Measurements from ENCODE around the gene TNFRSF6B.
"Not testable (repeated sequence)": the region's sequence is repeated elsewhere in the genome, so short reads cannot be mapped to it uniquely, and the experiment has no call there.

The TNFRSF6B gene

DNA sequence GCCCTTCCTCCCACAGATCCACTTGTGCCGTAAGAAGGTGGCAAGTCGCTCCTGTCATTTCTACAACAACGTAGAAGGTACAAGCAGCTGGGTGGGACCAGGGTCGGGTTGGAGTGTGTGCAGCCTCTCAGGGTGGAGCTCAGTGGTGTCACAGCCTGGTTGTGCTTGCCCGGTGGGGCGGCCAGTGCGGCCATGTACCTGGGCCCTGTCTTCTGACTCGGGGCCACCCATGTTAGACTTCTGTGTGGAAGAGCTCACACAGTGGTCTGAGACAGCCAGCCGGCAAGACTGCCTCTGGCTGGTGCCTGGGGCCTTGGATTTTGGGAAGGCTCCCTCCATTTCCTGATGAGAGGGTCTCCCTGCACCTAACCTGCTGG is 33.7 kb upstream of the TNFRSF6B start:
- no peak for DNase-seq

DNA sequence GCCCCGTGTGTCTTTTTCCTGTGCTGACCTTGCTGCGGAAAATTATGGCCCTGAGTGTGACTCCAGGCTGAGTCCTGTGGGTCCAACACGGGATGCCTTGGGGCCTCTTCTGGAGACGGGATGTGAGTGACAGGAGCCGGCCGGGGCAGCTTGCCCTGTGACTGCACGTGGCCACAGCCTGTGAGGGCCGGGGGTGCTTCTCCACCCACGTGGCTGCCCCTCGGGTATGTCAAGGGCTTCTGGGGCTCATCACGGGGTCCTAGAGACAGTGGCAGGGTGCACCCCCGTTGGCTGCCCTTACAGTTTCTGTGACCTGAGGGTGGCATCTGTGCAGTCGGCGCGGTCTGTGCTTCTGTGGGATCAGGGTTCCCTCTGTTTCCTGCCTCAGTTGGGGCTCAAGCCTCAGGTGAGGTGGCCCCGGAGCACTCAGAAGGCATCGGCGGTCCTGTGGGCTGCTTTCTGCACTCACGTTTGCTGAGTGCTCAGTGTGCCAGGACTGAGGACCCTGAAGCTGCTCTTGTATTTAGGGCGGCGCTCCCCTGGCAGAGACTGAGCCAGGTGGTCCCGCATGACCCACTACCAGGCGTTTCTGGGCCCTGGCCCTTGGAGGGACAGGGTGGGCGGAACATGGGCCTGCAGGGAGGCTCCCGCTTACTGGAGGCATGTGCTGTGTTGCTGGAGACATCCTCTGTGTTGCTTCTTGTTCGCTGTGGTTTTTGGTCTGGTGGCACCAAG is 33.0 kb upstream of the TNFRSF6B start:
- DNase-seq = no peak

DNA sequence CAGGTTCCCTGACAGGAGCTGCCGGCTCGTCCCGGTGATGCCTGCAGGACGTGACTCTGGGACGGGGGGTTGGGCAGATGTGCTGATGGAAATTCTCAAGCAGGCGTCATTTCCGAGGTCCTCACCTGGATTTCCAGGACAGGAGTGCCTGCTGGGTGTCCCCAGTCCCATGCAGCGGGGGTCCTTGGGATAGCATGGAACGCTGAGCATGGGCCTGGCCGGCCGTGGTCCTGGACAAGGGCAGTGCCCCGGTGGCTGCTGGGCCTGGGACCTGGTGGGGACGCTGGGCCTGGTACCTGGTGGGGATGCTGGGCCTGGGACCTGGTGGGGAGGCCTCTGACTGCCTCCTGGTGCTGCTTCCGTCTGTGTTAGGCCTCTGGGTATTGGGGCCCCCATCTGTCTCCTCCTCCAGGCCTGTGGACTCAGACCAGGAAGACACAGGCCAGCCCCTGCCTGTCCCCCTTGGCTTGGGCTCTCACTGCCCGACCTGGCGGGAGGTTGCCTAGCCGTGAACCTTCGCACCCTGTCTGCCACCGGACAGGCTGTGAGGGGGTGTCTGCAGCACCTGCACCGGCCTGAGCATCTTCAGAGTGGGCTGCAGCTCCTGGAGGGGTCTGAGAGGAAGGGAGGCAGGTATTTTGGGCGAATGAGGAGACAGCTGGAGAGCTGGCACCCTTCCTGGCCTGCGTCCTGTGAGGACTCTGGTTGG is 32.2 kb upstream of the TNFRSF6B start:
- no peak for DNase-seq

GRCh38 chr20:63664861-63665594 is 31.4 kb upstream of the TNFRSF6B start:
- DNase-seq = no peak

GRCh38 chr20:63665708-63666107 is 30.7 kb upstream of the TNFRSF6B start:
- DNase-seq = no peak

- DNase-seq = no peak
Measured at GRCh38 chr20:63667858-63668257, 28.6 kb upstream of the TNFRSF6B start.

- DNase-seq = no peak
Measured at GRCh38 chr20:63668351-63668750, 28.1 kb upstream of the TNFRSF6B start.

- not testable (repeated sequence) for DNase-seq
Measured at GRCh38 chr20:63671695-63672094, 24.8 kb upstream of the TNFRSF6B start.

GRCh38 chr20:63672666-63673065 is 23.8 kb upstream of the TNFRSF6B start:
- DNase-seq = no peak

DNA sequence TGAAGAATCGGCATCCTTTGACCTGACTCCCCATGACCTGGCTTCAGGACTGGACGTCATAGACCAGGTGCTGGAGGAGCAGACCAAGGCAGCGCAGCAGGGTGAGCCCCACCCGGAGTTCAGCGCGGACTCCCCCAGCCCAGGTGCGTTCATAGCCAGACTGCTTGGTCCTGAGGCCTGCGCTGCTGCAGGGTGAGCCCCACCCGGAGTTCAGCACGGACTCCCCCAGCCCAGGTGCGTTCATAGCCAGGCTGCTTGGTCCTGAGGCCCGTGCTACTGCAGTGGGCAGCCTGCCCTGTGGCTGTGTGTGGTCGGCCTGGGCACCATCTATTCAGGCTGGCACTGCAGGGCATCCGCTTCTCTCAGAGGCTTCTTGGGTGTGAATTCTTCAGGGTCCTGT is 22.5 kb upstream of the TNFRSF6B start:
- no peak for DNase-seq

DNA sequence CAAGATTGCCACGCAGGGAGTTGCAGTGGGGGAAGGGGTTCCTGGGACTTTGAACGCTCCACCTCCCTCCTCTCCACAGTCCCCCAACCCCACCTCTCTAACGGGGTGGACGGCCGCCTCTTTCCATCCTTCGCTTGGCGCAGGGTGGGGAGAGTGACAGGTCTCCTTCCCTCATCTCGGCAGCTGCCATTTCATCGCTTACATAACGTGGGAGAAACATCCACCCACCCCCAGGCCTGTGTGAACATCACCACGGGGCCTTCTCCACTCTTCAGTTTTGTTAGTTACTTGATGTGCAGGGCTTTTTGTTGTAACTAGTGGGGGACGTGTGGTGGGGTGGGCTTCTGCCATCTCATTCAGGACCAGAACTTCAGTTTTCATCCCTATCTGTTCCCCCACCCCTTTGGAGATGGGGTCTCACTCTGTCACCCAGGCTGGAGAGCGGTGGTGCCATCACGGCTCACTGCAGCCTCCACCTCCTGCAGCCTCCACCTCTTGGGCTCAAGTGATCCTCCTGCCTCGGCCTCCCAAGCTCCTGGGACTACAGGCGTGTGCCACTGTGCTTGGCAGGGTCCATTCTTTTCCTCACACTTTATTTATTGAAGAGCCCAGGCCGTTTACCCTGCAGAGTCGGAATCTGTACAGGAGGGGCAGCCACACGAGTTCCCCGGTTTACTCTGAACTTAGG is 20.6 kb upstream of the TNFRSF6B start:
- DNase-seq = no peak

DNA sequence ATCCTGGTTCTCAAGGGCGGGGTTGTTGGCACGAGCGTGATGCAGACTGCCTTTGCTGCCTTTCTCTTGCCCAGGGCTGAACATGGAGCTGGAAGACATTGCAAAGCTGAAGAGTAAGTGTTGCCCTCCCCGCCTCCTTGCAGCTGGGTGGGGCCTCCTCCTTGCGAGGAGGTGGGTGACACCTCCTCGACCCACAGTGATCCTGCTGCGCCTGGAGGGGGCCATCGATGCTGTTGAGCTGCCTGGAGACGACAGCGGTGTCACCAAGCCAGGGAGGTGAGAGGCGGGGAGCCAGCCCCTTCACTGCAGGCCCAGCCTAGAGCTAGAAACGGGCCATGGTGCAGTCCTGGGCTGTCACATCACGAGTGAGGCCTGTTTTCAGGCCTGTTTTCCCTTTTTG is 18.4 kb upstream of the TNFRSF6B start:
- DNase-seq = no peak

GRCh38 chr20:63678667-63679465 is 17.6 kb upstream of the TNFRSF6B start:
- no peak for DNase-seq

DNA sequence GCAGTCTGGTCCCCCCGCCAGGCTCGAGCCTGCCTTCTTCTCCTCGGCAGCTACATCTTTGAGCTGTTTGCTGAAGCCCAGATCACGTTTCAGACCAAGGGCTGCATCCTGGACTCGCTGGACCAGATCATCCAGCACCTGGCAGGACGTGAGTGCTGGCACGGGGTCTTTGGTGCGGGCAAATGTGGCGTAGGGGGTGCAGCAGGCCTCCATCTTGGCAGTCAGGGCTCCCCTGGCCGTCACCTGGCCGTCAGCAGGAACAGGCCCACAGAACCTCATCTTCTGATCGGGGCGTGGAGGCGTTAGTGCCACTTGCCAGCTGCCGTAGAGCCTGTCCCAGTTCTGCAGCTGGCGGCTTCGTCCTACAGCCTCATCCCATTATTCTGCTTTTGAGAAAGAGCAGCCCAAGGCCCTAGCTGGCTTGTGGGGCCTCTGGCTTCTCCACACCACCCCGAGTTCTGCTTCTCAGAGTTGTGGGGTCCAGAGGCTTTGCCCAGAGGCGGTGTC is 16.6 kb upstream of the TNFRSF6B start:
- no peak for DNase-seq

DNA sequence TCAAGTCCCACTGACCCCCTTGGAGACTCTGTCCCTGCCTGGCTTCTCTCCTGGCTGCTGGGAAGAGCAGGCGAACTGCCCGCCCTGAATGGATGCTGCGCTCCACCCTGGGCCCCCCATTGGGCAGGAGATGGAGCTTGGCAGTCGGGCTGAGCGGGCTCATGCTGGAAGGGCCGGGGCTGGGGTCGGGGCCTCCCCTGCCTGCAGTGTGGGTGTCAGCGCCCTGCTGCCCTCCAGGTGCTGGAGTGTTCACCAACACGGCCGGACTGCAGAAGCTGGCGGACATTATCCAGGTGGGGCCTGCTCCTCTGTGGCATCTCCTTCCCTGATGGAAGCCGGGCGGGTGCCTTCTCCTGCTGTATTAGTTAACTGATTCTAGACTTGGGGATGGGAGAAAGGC is 16.0 kb upstream of the TNFRSF6B start:
- DNase-seq = no peak

DNA sequence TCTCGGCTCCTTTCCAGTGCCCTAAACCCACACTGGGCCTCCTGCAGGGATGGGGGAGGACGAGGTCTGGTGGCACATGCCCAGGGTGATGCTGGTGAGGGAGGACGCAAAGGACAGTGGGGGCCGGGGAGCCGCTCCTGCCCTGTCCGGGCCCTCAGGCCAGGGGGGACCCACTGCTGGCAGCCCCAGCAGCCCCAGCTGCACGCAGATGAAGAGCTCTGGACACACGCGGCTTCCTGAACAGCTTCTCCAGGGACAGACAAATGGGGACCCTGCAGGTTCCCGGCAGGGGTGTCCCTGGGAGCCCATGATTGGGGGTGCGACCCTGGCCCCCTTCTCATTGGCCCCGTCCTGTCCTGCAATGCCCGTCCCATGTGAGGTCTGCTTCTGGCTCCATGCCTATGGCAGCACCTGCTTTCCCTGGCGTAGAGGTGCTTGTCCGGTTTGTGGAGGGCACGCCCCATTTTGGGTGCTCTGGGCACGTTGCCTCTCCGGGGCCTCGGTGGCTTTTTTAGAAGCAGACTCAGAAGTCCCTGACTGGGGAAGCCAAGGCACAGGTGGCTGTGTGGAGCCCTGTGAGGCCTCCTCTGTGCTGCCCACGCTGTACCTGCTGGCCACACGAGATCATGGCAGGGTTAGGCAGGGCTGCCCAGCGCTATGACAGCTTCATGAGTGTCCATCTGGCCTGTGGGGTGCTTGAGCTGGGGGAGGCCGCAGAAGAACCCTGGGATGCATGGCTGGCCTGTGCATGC is 15.4 kb upstream of the TNFRSF6B start:
- no peak for DNase-seq

GRCh38 chr20:63681609-63682142 is 14.8 kb upstream of the TNFRSF6B start:
- no peak for DNase-seq

DNA sequence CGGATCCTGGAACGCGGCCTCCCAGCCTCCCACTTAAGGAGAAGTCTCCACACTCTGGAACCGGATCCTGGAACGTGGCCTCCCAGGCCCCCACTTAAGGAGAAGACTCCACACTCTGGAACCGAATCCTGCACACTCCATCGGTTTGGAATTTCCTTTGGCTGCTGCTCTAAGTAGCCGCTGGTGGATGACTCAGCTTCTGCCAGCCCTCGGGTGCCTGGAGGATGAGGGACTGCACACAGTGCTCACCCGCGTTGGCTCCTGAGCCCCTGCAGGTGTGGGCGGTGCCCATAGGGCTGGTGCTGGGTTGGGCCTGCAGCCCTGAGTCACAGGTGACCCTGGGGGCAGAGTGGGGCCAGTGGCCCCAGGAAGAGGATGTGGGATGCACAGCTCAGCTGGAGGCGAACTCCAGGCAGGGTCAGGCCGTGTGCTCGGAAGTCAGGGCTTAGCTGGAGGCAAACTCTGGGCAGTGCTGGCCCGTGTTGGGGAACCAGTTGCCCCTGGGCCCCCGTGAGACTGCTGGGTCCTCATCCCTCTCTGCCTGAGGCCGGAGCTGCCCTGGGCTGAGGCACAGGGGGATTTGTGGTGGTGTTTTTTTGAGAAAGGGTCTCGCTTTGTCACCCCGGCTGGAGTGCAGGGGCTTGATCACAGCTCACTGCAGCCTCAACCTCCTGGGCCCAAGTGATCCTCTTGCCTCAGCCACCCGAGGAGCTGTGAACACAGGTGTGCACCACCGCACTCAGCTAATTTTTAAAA is 13.9 kb upstream of the TNFRSF6B start:
- DNase-seq = no peak

GRCh38 chr20:63685269-63686026 is 11.0 kb upstream of the TNFRSF6B start:
- no peak for DNase-seq

- DNase-seq = no peak
Measured at GRCh38 chr20:63686094-63686491, 10.4 kb upstream of the TNFRSF6B start.
